ENCODE data around the gene OR10H3. TPM values are rescaled to one million over a fixed set of nuclear protein-coding genes. Genes with fewer than 3 reads are reported as not detected.
"Not testable (repeated sequence)": the region's sequence is repeated elsewhere in the genome, so short reads cannot be mapped to it uniquely, and the experiment has no call there.

OR10H3 gene
- total RNA-seq, 1 donor from 2014 or later = not detected

GRCh38 chr19:15759962-15760565, 22.3 kb downstream of the OR10H3 start:
- Mint-ChIP-seq H3K27me3 (ENCODE audit: low read depth) (no peaks in the 10 kb centered on the region), H3K4me1 (no peaks in the 10 kb centered on the region), H3K36me3 (no peaks in the 10 kb centered on the region), H3K27ac (no peak overlapping the region), H3K4me3 (no peak overlapping the region), H3K9me3 (peaks cover 72% of the 10 kb centered on the region)
- TF ChIP-seq CTCF (IDR thresholded peaks at IDR 0.05; ENCODE audit: unreplicated experiment) = no peak
- no peak for DNase-seq (ENCODE audit: low spot score in 2 of 2, unreplicated experiment in 2 of 2)

GRCh38 chr19:15769586-15769985, 31.8 kb downstream of the OR10H3 start:
- Mint-ChIP-seq H3K4me3 (no peak overlapping the region), H3K4me1 (no peaks in the 10 kb centered on the region), H3K27ac (no peak overlapping the region), H3K27me3 (ENCODE audit: low read depth) (no peaks in the 10 kb centered on the region), H3K9me3 (peaks cover 81% of the 10 kb centered on the region), H3K36me3 (peaks cover 4% of the 10 kb centered on the region)
- TF ChIP-seq CTCF (IDR thresholded peaks at IDR 0.05; ENCODE audit: unreplicated experiment) = no peak
- no peak for DNase-seq (ENCODE audit: low spot score in 2 of 2, unreplicated experiment in 2 of 2)

DNA sequence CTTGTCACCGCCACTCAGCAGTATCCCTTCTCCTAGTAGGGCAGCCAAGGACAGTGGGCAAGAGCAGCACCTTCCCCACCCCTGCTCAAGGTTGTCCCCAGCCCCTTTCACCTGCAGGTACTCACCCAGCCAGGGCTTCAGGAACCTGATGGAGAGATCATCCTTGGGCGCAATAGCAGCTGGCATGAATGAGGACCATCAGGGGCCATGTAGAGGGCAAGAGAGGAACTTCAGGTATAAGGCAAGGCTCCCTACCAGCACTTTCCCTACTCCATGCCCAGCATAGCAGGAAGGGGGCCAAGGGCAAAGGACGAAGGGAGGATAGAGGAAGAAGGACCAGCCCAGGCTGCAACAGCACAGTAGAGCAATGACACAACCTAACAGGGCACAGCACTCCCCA, 36.4 kb downstream of the OR10H3 start:
- not testable (repeated sequence) for H3K4me1 Mint-ChIP-seq; H3K27ac Mint-ChIP-seq; H3K27me3 Mint-ChIP-seq (ENCODE audit: low read depth); DNase-seq (ENCODE audit: low spot score in 2 of 2, unreplicated experiment in 2 of 2); H3K36me3 Mint-ChIP-seq; H3K4me3 Mint-ChIP-seq
- H3K9me3 Mint-ChIP-seq = peaks cover 77% of the 10 kb centered on the region

DNA sequence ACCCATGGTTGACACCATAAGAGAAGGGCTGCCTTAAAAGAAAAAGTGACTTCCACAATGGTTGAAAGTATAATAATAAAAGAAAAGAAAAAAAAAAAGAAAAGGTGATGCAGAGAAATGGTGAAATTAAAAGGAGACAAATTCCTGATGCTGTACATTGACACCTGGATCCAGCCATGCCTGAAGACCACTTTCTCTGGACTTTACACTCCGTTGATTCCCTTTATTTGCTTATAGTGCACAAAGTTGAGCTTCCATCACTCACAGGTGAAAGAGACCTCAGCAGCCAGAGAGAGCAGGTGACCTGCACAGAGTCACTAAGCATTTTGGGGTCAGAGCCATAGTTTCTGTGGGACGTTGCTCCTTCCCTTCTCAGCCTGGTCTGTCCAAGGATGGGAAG, 37.5 kb downstream of the OR10H3 start:
- H3K4me1 Mint-ChIP-seq = no peaks in the 10 kb centered on the region
- no peak for DNase-seq (ENCODE audit: low spot score in 2 of 2, unreplicated experiment in 2 of 2)
- H3K9me3 Mint-ChIP-seq = peaks cover 70% of the 10 kb centered on the region
- TF ChIP-seq CTCF (IDR thresholded peaks at IDR 0.05; ENCODE audit: unreplicated experiment) = no peak
- no peaks in the 10 kb centered on the region for H3K27me3 Mint-ChIP-seq (ENCODE audit: low read depth)
- H3K4me3 Mint-ChIP-seq = no peak overlapping the region
- no peak overlapping the region for H3K27ac Mint-ChIP-seq
- peaks cover 1% of the 10 kb centered on the region for H3K36me3 Mint-ChIP-seq

DNA sequence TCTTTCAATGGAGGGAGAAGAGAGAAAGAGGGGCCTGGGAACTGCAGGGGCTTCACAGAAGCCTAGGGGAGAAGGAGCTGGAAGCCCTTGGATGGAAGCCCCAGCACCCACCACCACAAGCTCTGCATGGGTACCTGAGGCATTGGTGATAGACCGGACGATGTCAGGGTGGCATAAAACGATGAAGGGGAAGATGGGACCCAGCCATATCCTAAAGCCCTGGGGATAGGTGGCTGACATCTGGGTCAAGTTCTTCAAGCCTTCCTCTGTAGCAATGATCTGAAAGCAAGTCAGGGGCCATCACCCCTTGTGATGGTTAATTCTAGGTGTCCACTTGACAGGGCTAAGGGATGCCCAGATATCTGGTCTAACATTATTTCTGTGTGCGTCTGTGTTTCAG, 38.5 kb downstream of the OR10H3 start:
- DNase-seq (ENCODE audit: low spot score in 2 of 2, unreplicated experiment in 2 of 2) = no peak
- Mint-ChIP-seq H3K27me3 (ENCODE audit: low read depth) (no peaks in the 10 kb centered on the region), H3K9me3 (peaks cover 68% of the 10 kb centered on the region), H3K4me3 (no peak overlapping the region), H3K36me3 (no peaks in the 10 kb centered on the region), H3K4me1 (no peaks in the 10 kb centered on the region), H3K27ac (no peak overlapping the region)
- no peak for TF ChIP-seq CTCF (IDR thresholded peaks at IDR 0.05; ENCODE audit: unreplicated experiment)

GRCh38 chr19:15776991-15777970, 39.5 kb downstream of the OR10H3 start:
- Mint-ChIP-seq H3K9me3 (peaks cover 66% of the 10 kb centered on the region), H3K27me3 (ENCODE audit: low read depth) (no peaks in the 10 kb centered on the region), H3K36me3 (no peaks in the 10 kb centered on the region), H3K4me3 (no peak overlapping the region), H3K4me1 (no peaks in the 10 kb centered on the region), H3K27ac (no peak overlapping the region)
- DNase-seq (ENCODE audit: low spot score in 2 of 2, unreplicated experiment in 2 of 2) = no peak
- no peak for TF ChIP-seq CTCF (IDR thresholded peaks at IDR 0.05; ENCODE audit: unreplicated experiment)
